GM19351 (cell line): ENCODE data around the gene SLC35F2.
"Not testable (repeated sequence)": the region's sequence is repeated elsewhere in the genome, so short reads cannot be mapped to it uniquely, and the experiment has no call there.

Experiments
- ATAC-seq: cut with Tn5 transposase; IDR thresholded peaks from one replicate; pipeline ENCODE4 v1.9.1; 2021; ENCODE audit warnings: mild to moderate bottlenecking, moderate library complexity; ENCODE audit not compliant: unreplicated experiment

The SLC35F2 gene

DNA sequence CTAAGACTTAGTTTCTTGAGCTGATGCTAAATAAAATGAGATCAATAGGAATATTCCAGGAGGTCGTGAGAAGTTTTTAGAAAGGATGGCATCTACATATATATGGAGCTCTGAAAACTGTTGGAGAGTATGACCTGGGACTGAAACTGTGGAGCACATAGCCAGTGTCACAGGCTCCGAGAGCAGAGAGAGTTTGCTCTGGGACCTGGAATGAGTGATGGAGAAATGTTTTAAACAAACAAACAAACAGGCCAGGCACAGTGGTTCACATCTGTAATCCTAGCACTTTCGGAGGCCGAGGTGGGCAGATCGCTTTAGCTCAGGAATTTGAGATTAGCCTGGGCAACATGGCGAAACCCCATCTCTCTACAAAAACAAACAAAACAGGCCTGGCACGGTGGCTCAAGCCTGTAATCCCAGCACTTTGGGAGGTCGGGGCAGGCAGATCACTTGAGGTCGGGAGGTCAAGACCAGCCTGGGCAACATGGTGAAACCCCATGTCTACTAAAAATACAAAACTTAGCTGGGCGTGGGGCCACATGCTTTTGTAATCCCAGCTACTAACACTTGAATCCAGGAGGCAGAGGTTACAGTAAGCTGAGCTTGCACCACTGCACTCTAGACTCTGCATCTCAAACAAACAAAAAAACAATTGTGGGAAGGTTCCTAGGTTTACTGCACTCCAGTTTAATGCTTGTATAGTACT lies 67.1 kb downstream of the SLC35F2 start:
- no peak for ATAC-seq

DNA sequence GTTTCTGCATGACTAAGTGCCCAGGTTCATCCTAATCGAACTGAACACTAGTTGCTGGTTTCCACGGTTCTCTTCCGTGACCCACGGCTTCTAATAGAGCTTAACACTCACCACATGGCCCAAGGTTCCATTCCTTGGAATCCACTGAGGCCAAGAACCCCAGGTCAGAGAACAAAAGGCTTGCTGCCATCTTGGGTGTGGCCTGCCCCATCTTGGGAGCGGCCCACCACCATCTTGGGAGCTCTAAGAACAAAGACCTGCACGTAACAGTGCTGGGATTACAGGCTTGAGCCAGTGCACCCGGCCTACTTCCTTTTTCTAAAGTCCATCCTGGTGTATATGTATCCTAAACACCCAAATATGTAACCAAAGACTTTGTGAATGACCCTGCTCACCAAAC lies 68.8 kb downstream of the SLC35F2 start:
- no peak for ATAC-seq

DNA sequence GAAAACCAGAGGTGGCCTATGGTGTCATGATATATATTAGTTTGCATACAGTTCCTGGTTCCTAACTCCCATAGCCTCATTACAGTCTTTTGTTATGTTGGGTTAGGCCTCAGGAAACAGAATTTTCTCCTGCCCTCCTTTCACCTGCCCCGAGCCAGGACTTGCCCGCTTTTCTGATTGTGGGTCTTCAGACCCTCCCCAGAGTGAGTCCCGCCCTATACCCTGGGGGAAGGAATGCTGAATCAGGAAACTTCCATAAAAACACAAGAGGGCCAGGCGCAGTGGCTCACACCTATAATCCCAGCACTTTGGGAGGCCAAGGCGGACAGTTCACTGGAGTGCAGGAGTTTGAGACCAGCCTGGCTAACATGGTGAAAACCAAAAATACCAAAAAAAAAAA lies 70.9 kb downstream of the SLC35F2 start:
- no peak for ATAC-seq

DNA sequence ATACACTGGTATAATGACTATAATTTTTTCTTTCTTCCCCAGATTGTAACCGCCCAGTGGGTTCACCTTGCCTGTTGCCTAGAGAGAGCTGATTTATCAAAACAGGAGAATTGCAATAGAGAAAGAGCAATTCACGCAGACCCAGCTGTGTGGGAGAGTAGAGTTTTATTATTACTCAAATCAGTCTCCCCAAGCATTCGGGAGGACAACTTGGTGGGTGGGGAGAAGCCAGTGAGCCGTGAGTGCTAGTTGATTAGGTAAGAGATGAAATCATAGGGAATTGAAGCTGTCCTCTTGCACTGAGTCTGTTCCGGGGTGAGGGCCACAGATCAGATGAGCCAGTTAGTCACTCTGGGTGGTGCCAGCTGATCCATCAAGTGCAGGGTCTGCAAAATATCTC lies 73.2 kb downstream of the SLC35F2 start:
- peak; percentile 67 for ATAC-seq

DNA sequence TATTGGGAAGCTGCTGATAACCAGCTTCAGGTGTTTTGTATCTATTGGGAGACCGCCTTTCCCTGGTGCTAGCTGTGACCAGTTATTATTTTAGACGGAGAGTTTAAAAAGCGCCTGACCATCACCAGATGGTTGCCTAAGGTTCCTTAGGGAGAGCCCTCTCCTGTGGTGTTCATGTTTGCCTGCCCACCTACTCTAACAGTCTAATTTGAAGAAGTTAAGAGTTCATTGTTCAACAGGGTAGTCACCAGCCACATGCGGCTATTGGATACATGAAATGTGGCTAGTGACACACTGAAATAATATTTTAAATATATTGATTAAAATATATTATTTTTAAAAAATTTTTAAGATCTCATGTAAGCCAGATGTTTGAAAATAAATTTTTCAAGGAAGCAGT lies 75.5 kb downstream of the SLC35F2 start:
- no peak for ATAC-seq

DNA sequence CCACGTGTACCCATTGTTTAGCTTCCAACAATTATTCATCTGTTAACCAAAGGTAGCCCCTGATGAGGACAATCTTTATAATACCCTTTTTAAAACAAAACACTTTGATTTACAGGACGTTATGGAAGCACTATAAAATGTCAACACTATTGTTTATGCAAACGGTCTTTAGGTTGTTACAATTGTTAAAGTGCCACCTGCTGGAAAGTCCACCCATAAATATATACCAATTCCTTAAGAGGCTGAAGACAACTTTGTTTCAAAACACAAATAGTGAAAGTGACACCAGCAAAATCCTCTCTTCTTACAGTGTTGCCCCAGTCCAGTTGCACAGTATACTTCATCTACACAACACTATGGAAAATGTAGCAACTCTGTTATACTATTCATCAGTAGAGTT lies 77.8 kb downstream of the SLC35F2 start:
- ATAC-seq, result no peak

DNA sequence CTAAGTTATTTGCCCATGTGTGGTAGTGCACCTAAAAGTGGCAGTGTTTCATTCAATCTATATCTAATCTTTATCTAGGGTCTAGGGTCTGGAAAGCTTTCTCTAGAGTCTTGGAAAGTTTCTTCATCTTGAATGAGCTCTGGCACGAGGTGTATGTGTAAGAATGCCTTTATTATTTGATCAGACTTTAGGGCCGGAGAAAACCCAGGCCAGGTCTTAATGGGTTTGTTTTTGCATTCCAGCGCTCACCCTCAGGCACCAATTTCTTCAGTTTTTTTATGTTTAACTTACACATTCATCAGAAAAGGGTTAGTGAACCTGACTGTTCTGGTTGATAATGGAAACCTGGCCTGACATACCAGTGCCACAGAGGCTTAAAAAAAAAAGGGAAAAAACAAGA lies 78.5 kb downstream of the SLC35F2 start:
- ATAC-seq, result no peak

DNA sequence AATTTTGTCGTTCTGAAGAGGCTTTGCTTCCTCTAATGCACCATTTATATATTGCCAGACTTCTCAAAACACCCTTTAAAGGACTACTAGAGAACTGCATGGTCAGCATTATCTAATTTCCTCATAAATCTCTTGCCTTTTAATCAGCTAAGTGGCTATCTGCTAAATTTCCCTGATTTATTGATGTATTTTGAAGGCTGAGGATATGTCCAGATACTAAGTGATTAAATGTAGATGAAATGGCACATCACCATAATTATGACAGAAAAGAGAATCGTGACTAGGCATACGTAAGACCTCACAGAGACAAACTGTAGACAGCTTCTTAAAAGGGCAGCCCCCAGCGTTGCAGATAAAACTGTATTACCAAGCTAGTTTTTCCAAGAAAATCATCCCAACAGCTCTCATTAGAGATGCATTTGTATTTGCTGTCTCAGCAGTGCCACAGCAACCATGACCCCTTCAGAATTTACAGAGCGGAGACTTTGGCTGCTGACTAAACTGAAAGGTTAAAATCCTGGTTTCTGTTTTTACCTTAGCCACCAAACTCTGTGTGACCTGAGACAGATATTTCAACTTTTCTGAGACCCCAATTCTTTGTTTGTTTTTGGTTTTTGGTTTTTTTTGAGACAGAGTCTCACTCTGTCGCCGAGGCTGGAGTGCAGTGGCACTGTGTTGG lies 79.6 kb downstream of the SLC35F2 start:
- ATAC-seq, result no peak

DNA sequence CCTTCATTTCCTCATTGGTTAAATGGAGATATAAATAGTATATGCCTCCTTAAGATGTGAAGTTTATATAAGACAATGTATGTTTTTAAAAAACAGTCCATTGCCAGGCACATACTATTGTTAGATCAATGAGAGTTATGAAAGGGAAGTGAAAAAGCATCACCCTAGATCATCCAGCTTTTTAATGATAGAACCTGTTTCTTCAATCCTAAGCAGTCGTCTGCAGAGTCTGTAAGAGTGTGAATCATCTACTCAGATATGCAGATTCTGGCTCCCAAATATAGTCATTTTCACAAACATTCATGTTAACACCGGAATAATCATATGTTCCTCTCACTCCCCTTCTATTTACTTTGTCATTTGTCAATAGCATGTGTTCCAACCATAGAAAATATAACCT lies 81.5 kb downstream of the SLC35F2 start:
- peak; percentile 92 for ATAC-seq

DNA sequence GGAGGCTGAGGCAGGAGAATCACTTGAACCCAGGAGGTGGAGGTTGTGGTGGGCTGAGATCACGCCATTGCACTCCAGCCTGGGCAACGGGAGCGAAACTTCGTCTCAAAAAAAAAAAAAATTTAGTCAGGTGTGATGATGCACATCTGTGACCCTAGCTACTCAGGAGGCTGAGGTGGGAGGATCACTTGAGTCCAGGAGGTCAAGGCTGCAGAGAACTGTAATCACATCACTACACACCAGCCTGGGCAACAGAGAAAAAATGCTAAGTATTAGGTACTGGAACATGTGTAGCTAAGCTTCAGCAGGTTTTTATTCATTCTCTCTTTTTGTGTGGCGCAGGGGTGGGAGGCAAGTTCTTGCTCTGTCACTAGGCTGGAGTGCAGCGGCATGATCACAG lies 82.5 kb downstream of the SLC35F2 start:
- no peak for ATAC-seq

DNA sequence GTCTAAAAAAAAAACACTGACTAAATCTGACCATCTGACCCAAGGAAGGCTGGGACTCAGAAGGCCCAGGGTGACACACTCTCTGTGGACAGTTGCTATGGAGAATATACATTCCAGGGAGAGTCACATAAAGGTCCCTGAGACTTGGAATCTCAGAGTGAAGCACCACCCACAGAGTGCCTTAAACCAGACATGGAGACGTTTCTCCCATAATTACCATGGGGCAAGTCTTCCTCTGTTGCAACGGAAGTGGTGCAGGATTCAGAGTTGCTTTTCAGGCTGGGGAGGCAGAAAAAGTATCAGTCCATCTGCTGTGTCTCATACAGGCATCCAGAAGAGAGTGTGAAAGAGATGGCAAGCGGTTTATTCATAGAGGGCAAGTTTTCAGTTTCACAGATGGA lies 88.0 kb downstream of the SLC35F2 start:
- peak; percentile 36 for ATAC-seq

DNA sequence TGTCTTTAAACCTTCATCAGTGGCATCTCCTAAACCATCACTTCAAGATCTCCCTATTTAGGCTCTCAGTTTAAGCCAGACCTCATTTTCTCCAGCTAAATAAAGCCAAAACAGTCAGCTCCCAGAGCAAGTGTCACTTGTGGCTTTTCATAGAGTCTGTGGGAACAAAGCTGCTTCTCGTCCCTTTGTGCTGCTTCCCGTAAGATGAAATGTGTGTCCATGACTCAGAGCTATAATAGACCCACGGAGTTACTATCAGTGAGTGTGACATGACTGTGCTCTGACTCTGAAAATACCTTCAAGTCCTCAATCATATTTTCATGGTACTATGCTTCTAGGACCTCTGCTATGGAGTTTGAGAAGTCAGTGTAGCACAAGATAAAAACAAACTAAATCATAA lies 89.4 kb downstream of the SLC35F2 start:
- ATAC-seq, result no peak

DNA sequence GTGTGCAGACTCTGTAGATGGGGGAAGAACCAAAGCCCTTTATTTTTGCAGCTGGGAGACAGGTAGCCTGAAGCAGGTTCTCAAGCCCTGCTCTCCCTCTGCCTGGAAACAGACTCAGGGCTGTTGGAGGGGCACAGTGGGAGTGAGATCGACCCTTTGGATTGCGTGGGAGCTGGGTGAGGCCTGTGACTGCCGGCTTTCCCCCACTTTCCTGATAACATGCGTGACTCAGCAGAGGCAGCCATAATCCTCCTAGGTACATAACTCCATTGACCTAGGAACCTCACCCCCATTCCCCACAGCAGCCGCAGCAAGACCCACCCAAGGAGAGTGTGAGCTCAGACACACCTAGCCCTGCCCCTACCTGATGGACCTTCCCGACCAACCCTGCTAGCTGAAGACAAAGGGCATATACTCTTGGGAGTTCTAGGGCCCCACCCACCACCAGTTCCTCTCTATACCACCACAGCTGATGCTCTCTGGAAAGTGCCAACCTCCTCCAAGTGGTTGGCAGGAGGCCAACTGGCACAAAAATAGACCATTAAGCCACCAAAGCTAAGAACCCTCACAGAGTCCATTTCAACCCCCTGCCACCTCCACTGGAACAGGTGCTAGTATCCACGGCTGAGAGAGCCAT lies 99.8 kb downstream of the SLC35F2 start:
- ATAC-seq, result not testable (repeated sequence)

DNA sequence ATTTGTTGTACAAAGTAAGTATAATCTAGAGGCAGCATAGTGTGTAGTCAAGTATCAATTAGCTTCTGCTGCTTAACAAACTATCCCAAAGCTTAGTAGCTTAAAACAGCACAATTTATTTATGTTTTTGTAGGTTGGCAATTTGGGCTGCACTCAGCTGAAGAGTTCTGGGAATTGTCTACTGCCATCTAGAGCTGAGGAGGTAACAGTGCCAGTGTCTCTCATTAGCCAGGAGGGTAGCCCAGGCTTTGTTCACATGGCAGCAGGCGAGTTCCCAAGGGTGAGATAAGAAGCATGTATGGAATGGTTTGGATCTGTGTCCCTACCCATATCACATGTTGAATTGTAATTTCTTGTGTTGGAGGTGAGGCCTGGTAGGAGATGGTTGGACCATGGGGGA lies 100.9 kb downstream of the SLC35F2 start:
- ATAC-seq, result no peak

DNA sequence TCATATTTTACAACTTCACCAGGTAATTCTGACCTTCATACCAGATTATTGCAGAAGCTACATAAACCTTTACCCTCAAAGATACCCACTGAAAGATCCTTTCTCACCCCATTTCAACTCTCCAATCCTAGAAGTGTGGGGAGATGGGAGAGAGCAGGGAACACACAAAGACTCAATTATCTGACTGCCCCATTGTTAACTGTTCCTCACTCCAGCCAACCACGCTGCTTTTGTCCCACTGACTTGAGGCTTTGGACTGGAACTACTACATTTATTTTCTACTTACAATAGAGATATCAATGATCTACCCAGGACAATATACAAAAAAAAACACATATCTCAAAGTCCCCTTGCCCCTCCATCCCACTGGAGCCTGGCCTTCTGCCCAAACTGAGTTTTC lies 102.0 kb downstream of the SLC35F2 start:
- no peak for ATAC-seq

DNA sequence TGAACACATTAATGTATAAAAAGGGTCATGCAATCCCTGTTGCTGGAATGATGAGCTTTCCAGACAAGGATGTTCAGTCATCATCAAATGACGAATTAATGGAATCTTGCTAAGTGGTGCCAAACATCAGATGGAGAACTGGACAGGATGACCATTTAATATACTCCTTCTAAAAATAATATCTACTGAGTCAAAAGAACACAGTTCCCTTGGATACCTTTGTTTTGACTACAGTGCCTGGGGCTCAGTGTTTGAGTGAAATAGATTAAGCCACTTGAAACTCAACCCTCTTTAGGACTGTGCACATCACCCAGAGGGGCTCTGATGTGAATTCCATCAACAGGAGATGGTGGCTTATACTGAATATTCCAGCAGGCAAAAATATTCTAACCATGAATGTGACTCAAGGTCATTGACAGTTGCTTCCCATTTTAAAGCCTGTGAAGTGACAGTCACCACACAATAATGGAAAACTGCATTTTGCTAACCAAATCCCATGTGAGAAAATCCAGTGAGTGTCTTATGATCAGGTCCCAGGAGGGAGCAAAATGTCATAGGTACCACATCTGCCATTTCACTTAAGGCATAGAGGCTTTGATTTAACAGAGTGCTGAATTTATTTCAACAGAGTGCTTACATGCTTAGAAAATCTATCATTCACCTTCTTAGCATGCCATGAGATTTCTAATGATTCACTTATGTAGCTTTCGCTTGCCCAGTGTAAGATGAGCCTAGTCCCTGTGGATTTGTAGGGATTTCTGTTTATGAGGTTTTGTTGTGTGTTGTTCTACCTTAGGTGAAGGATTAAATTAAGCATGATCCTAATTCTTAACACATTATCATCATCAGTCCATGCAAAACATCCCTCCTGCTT lies 105.4 kb downstream of the SLC35F2 start:
- ATAC-seq, result no peak

DNA sequence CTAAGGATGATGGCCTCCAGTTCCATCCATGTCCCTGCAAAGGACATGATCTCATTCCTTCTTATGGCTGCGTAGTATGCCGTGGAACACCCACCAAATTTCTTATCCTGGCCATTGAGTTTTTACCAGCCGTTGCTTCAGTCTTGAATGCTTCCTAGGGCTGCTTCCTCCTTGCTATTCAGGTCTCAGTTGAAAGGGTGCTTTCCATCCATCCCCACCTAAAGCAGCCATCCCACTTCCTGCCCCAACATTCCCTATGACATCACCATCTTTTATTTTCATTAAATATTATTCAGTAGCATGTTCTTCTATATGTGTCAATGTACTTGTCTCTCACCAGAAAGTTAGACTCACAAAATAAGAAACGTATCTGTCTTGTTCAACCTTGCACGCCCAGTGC lies 106.1 kb downstream of the SLC35F2 start:
- ATAC-seq, result no peak

DNA sequence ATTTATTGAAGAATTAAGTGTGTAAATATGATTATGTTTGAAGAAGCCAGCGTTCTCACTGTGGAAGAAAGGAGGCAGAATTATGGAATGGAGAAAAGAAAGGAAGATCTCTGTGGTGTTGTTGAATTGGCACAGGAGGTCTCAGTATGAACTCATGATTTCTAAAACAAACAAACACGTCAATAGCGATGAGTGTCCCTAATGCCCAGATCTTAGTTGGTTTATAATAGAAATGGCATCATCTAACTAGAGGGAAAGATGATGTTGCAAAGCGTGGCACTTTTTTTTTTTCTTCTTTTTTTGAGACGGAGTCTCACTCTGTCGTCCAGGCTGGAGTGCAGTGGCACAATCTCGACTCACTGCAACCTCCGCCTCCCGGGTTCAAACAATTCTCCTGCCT lies 107.5 kb downstream of the SLC35F2 start:
- ATAC-seq, result no peak

DNA sequence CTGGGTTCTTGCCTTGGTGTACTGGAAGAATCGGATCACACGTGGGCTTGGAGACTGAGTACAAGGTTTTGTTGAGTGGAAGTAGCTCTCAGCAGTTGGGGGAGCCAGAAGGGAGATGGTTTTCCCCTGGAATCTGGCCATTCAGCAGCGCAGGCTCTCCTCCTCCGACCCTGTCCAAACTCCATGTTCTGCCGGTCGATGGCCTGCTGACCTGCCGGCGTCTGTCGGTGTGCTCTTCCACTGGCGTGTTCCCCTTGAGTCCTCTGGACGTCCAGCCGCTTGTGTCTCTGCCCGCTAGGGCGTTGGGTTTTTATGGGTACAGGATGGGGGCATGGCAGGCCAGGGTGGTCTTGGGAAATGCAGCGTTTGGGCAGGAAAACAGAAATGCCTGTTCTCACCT lies 108.3 kb downstream of the SLC35F2 start:
- ATAC-seq, result no peak

DNA sequence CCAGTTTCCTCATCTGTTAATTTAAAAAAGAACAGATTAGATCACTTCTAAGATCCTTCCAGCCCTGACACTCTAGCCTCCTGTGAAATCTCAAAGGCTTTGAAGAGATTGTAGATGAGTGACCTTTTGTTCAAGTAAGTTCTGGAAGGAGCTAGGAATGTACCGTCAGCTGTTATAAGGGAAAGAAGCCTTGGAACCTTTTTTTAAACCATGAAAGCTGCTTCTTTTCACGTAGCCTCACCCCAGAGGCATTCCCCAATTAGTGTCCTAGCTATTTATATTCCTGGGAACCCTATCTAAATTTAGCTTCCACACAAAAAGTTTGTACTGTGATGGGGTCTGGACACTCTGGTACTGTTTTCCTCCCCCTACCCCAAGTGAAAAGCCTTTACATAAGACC lies 111.0 kb downstream of the SLC35F2 start:
- no peak for ATAC-seq

DNA sequence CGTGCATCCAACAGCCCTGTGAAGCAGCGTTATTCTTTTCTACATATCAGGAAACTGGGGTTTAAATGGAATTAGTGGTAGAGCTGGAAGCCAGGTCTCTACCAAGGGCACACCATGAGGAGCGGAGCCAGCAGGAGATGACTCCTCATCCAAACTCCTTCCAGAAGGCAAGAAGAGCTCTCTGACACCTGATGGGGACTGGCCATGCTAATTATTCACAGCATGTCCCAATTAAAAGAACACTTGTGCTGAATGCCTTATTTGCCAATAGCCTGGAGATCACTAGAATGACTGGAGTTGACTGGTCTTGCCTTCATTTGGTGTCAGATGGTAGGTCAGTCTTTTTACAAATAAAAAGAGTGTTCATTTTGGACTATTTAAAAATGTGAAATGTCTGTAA lies 113.9 kb downstream of the SLC35F2 start:
- ATAC-seq, result no peak
